MCF 10A (cell line): ENCODE measurements around the gene NCAPD2. TPM values are rescaled to one million over a fixed set of nuclear protein-coding genes. Genes with fewer than 3 reads are reported as not detected.
A peak's percentile ranks its signal among the peaks of the same experiment; 100 is the strongest.

Experiments used
- BruUV-seq: library from RNA; stranded (reverse); fragments of 400-500 nt; replicated peaks from 2 replicates; lab custom pipeline; 2021; lab: Mats Ljungman, UMichigan
- CTCF ChIA-PET: fragments of 300-600 bp; sonication (Branson Sonifier 250); formaldehyde crosslinking; extraction: SDS; loops from one replicate; lab custom pipeline; 2021; ENCODE audit warnings: antibody characterized with exemption, inconsistent platforms; lab: Yijun Ruan, JAX
- POLR2A ChIA-PET: fragments of 300-600, 350-650 bp; sonication (Branson Sonifier 250); formaldehyde crosslinking; extraction: SDS; loops from one replicate; lab custom pipeline; 2020; ENCODE audit warnings: antibody characterized with exemption, inconsistent platforms; lab: Yijun Ruan, JAX
- DNase-seq: peaks from one replicate; pipeline ENCODE4 v3.0.0-alpha.2; 2018; ENCODE audit not compliant: unreplicated experiment
- H3K27ac Mint-ChIP-seq: one replicate; pipeline ENCODE4 v1.8.0; 2022; ENCODE audit warnings: mild to moderate bottlenecking, low read depth, mixed read lengths; ENCODE audit not compliant: unreplicated experiment
- H3K27me3 Mint-ChIP-seq: one replicate; pipeline ENCODE4 v1.8.0; 2022; ENCODE audit warnings: mixed read lengths; ENCODE audit not compliant: insufficient read depth, unreplicated experiment
- H3K36me3 Mint-ChIP-seq: one replicate; pipeline ENCODE4 v1.8.0; 2022; ENCODE audit warnings: mild to moderate bottlenecking, moderate library complexity, mixed read lengths; ENCODE audit not compliant: insufficient read depth, unreplicated experiment
- H3K4me1 Mint-ChIP-seq: one replicate; pipeline ENCODE4 v1.8.0; 2022; ENCODE audit warnings: mixed read lengths; ENCODE audit not compliant: insufficient read depth, unreplicated experiment
- H3K4me3 Mint-ChIP-seq: one replicate; pipeline ENCODE4 v1.8.0; 2022; ENCODE audit warnings: mild to moderate bottlenecking, moderate library complexity, mixed read lengths; ENCODE audit not compliant: unreplicated experiment
- H3K9me3 Mint-ChIP-seq: one replicate; pipeline ENCODE4 v1.8.0; 2022; ENCODE audit warnings: mixed read lengths; ENCODE audit not compliant: unreplicated experiment
- CTCF ChIP-seq: fragments of 200-600 bp; IDR thresholded peaks from one replicate; pipeline ENCODE4 v1.8.0; 2022; ENCODE audit warnings: antibody characterized with exemption, mild to moderate bottlenecking; ENCODE audit not compliant: unreplicated experiment
- intact Hi-C: fragments of 100-400 bp; cut with micrococcal nuclease; formaldehyde crosslinking; loops from 2 replicates; pipeline ENCODE4 v1.14.1; 2022
- total RNA-seq: library from RNA; stranded (reverse); gene quantifications from 2 replicates; pipeline ENCODE4 v1.2.3, GENCODE V29; 2022

The NCAPD2 gene
- total RNA-seq, 1 experiment from 2014 or later: 52.0 TPM

- POLR2A ChIA-PET: interaction anchor here (0.6 to 1.2 kb wide), 4 partner anchors 10 to 183 kb away, joined by 3 read pairs; no protein-coding TSS in a partner anchor
- Mint-ChIP-seq H3K9me3 (no peaks in the 10 kb centered on the region), H3K36me3 (peaks cover 99% of the 10 kb centered on the region), H3K27me3 (no peaks in the 10 kb centered on the region), H3K4me1 (peaks cover 13% of the 10 kb centered on the region), H3K27ac (peak overlapping the region; percentile 46), H3K4me3 (peak overlapping the region; percentile 100)
- BruUV-seq: no TSS peak
- DNase-seq: peak; percentile 44
- TF ChIP-seq CTCF: peak; percentile 46
- intact Hi-C loops: no loop called here
- CTCF ChIA-PET: interaction anchor here (0.5 to 1.8 kb wide), 20 partner anchors 12 to 283 kb away, joined by 3 to 8 read pairs (median 3); partner anchors contain the start of gene GPR162
Observed at GRCh38 chr12:6570264-6570887, 76.5 kb downstream of the NCAPD2 start.

GRCh38 chr12:6573001-6573400 is 79.1 kb downstream of the NCAPD2 start:
- POLR2A ChIA-PET: interaction anchor here (0.9 to 1.8 kb wide), 2 partner anchors 23 to 30 kb away, joined by 3 to 5 read pairs; no protein-coding TSS in a partner anchor
- H3K27ac Mint-ChIP-seq: no peak overlapping the region
- BruUV-seq: no TSS peak

GRCh38 chr12:6574576-6575295 is 80.8 kb downstream of the NCAPD2 start:
- no TSS peak for BruUV-seq
- TF ChIP-seq CTCF: no peak
- H3K9me3 Mint-ChIP-seq: no peaks in the 10 kb centered on the region
- H3K27ac Mint-ChIP-seq: peak overlapping the region; percentile 40
- POLR2A ChIA-PET: interaction anchor here (1.3 kb wide), 1 partner anchor 31 kb away, joined by 4 read pairs; no protein-coding TSS in a partner anchor
- intact Hi-C loops: no loop called here
- peaks cover 6% of the 10 kb centered on the region for H3K4me1 Mint-ChIP-seq
- CTCF ChIA-PET: interaction anchor here (0.8 to 1.0 kb wide), 2 partner anchors 12 to 17 kb away, joined by 3 to 4 read pairs; no protein-coding TSS in a partner anchor
- no peak for DNase-seq
- no peaks in the 10 kb centered on the region for H3K27me3 Mint-ChIP-seq
- H3K36me3 Mint-ChIP-seq: peaks cover 100% of the 10 kb centered on the region
- H3K4me3 Mint-ChIP-seq: no peak overlapping the region

More at GRCh38 chr12:6573001-6573400, 79.1 kb downstream of the NCAPD2 start:
- DNase-seq: no peak
- H3K4me1 Mint-ChIP-seq: peaks cover 6% of the 10 kb centered on the region
- no peak overlapping the region for H3K4me3 Mint-ChIP-seq
- CTCF ChIA-PET: interaction anchor here (0.8 to 2.0 kb wide), 3 partner anchors 9 to 35 kb away, joined by 5 to 7 read pairs (median 6); no protein-coding TSS in a partner anchor
- H3K9me3 Mint-ChIP-seq: no peaks in the 10 kb centered on the region
- no peak for TF ChIP-seq CTCF
- peaks cover 100% of the 10 kb centered on the region for H3K36me3 Mint-ChIP-seq
- intact Hi-C loops: no loop called here
- H3K27me3 Mint-ChIP-seq: no peaks in the 10 kb centered on the region

- no peak for TF ChIP-seq CTCF
- ChIA-PET POLR2A (interaction anchor here (0.7 to 1.0 kb wide), 2 partner anchors 8 to 109 kb away, joined by 3 read pairs; no protein-coding TSS in a partner anchor), CTCF (interaction anchor here (0.6 kb wide), 1 partner anchor 10 kb away, joined by 7 read pairs; no protein-coding TSS in a partner anchor)
- intact Hi-C loops: no loop called here
- Mint-ChIP-seq H3K4me3 (no peak overlapping the region), H3K36me3 (peaks cover 100% of the 10 kb centered on the region), H3K9me3 (no peaks in the 10 kb centered on the region), H3K27ac (no peak overlapping the region), H3K27me3 (no peaks in the 10 kb centered on the region), H3K4me1 (peaks cover 6% of the 10 kb centered on the region)
- DNase-seq: no peak
- no TSS peak for BruUV-seq
Observed at GRCh38 chr12:6575648-6576047, 81.7 kb downstream of the NCAPD2 start.
